NCI-H1092 (cell line): Measurements from ENCODE around the gene LCE4A.

Experiments used
- DNase-seq: peaks from one replicate; lab custom pipeline; 2025; lab: John Stamatoyannopoulos, UW

The LCE4A gene

DNA sequence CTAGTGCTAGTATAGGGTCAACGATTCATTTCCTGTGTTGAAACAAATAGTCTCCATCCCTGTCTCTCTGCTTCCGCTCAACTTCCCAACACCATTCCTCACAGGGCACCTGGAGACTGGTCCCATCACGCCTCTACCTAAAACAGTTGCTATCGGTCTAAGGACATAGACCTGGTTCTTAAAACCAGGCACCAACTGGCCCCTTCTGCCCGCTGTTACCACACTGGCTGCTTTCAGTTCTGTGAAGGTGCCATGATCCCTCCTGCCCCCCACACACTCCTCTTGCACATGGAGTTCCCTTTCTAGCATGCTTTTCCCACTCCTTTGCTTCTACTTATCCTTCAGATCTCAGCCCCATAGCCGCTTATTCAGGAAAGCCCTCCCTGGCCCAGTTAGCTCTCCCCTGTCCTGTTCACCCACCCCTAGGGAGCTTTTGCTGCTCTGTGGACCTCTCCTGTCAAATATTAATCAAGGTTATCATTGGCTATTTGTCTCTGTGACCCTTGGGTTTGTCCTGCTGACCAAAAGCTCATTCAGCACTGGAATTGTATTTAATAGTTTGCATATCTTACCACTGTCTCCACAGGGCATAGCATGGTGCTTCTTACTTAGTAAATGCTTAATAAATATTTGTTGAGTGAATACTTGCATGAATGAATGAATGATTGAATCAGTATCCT, 37.9 kb downstream of the LCE4A start:
- DNase-seq = no peak

DNA sequence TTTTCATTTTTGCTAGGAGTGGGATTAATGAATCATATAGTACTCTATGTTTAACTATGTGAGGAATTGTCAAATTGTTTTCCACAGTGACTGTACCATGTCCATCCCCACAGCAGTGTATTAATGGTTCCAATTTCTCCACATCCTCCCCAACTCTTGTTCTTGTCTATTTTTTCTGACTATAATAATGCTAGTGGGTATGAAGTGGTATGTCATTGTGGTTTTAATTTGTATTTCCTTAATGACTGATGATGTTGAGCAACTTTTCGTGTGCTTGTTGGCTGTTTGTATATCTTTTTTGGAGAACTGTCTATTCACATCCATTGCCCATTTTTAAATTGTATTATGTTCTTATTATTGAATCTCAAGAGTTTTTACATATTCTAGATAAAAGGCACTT, 39.9 kb downstream of the LCE4A start:
- no peak for DNase-seq

- DNase-seq = no peak
Measured at GRCh38 chr1:152752225-152752624, 44.3 kb downstream of the LCE4A start.

DNA sequence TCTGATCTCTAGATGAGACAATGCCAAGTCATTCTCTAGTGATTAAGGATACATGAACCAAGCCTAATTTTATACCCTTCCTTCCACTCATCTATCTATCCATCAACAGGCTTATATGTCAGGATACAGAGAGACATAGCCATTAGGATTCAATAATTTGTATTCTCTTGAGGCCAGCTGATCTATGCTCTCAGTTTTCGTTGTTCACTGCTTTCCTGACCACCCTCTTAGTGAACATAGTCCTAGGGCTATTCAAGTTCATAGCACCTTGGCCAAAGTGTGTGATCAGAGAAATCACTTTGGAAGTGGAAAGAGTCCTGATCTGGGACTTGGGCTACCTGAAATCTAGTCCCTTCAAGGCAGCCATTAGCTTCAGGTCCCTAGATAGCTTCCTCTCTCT, 45.6 kb downstream of the LCE4A start:
- DNase-seq = no peak

GRCh38 chr1:152756872-152757271, 48.9 kb downstream of the LCE4A start:
- DNase-seq = no peak

DNA sequence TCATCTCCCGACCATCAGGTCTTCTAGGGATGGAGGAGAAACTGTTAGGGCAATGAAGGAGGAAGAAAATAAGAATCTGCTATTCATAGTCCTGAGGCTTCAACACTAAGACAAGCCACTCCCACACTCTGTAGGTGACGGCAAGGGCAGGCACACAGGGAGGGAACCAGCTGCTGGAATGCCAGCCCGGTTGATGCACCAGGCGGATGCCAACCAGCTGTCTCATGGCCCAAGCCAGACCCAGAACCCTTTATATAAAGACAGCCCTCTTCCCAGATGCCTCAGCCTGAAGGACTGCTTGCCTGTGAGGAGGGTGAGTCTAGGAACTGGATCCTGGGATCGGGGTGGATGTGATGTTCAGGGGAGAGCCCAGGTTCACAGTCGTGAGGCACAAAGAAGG, 49.8 kb downstream of the LCE4A start, which contains the start of gene KPRP:
KPRP (plus strand) TSS at position 279 of the 400 bp plus-strand sequence. CDS start 1,564 bp downstream, outside the sequence.
- DNase-seq = no peak

GRCh38 chr1:152758636-152759035, 50.7 kb downstream of the LCE4A start:
- no peak for DNase-seq
